H1 (cell line): ENCODE data around the gene DPY19L3. TPM values are rescaled to one million over a fixed set of nuclear protein-coding genes. Genes with fewer than 3 reads are reported as not detected.

Source experiments
- TBP ChIP-seq: IDR thresholded peaks from 2 replicates; pipeline ENCODE4 v1.6.1; 2011; ENCODE audit warnings: low read depth, low read length, improper control_type of control experiment
- polyA plus RNA-seq, 7 experiments: library from polyadenylated mRNA; depleted of rRNA in 3 of 7; stranded (reverse) in 5 of 7; unstranded in 2 of 7; fragments of >200 nt in 5 of 7; fragments of 200-250 nt in 2 of 7; gene quantifications; 1 replicate in 5 of 7; 2 replicates in 1 of 7; 4 replicates in 1 of 7; pipeline versions ENCODE4 v1.2.1 to v1.2.3, GENCODE V29; 2011 to 2013; ENCODE audit warnings: missing spikeins in 2 of 7, mixed read lengths in 2 of 7
- total RNA-seq: library from RNA; stranded (reverse); fragmentation: NEBNext Ultra II Directional; extraction: Animal tissue kit (Norgen Biotek cat#: 25700); gene quantifications from 2 replicates; pipeline ENCODE4 v1.2.1, GENCODE V29; 2021
- TF ChIP-seq, protein P1 (sequence below): fragments of 300-600 bp; sonication (generic); IDR thresholded peaks from 2 replicates; pipeline ENCODE4 v1.7.1; 2012; ENCODE audit warnings: low read length, moderate library complexity, mild to moderate bottlenecking, inconsistent platforms; ENCODE audit not compliant: insufficient replicate concordance

DPY19L3 gene
- total and polyA plus RNA-seq, 2 of the 8 experiments (the other 6 are each of a cell fraction or from before 2014, with no cell fraction given), result 35.3 to 60.2 TPM

DNA sequence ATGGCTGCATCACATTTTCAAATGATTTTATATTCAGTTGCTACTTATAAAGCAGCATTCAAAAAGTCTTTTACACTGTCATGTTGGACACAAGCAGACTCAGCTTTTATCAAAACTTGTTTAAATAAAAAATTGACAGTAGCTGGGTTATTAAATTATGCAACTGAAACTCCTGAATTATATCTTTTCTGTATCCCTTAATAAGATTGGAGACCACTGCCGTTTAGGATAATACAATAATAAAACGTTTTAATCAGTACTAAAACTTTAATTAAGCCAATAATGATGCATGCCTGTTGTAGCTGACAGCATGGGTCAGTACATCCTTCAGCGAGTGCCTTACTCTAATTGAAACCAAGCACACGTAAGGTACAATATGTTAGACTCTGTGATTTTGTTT lies 78.0 kb downstream of the DPY19L3 start (continued):
- TF ChIP-seq, protein P1, sequence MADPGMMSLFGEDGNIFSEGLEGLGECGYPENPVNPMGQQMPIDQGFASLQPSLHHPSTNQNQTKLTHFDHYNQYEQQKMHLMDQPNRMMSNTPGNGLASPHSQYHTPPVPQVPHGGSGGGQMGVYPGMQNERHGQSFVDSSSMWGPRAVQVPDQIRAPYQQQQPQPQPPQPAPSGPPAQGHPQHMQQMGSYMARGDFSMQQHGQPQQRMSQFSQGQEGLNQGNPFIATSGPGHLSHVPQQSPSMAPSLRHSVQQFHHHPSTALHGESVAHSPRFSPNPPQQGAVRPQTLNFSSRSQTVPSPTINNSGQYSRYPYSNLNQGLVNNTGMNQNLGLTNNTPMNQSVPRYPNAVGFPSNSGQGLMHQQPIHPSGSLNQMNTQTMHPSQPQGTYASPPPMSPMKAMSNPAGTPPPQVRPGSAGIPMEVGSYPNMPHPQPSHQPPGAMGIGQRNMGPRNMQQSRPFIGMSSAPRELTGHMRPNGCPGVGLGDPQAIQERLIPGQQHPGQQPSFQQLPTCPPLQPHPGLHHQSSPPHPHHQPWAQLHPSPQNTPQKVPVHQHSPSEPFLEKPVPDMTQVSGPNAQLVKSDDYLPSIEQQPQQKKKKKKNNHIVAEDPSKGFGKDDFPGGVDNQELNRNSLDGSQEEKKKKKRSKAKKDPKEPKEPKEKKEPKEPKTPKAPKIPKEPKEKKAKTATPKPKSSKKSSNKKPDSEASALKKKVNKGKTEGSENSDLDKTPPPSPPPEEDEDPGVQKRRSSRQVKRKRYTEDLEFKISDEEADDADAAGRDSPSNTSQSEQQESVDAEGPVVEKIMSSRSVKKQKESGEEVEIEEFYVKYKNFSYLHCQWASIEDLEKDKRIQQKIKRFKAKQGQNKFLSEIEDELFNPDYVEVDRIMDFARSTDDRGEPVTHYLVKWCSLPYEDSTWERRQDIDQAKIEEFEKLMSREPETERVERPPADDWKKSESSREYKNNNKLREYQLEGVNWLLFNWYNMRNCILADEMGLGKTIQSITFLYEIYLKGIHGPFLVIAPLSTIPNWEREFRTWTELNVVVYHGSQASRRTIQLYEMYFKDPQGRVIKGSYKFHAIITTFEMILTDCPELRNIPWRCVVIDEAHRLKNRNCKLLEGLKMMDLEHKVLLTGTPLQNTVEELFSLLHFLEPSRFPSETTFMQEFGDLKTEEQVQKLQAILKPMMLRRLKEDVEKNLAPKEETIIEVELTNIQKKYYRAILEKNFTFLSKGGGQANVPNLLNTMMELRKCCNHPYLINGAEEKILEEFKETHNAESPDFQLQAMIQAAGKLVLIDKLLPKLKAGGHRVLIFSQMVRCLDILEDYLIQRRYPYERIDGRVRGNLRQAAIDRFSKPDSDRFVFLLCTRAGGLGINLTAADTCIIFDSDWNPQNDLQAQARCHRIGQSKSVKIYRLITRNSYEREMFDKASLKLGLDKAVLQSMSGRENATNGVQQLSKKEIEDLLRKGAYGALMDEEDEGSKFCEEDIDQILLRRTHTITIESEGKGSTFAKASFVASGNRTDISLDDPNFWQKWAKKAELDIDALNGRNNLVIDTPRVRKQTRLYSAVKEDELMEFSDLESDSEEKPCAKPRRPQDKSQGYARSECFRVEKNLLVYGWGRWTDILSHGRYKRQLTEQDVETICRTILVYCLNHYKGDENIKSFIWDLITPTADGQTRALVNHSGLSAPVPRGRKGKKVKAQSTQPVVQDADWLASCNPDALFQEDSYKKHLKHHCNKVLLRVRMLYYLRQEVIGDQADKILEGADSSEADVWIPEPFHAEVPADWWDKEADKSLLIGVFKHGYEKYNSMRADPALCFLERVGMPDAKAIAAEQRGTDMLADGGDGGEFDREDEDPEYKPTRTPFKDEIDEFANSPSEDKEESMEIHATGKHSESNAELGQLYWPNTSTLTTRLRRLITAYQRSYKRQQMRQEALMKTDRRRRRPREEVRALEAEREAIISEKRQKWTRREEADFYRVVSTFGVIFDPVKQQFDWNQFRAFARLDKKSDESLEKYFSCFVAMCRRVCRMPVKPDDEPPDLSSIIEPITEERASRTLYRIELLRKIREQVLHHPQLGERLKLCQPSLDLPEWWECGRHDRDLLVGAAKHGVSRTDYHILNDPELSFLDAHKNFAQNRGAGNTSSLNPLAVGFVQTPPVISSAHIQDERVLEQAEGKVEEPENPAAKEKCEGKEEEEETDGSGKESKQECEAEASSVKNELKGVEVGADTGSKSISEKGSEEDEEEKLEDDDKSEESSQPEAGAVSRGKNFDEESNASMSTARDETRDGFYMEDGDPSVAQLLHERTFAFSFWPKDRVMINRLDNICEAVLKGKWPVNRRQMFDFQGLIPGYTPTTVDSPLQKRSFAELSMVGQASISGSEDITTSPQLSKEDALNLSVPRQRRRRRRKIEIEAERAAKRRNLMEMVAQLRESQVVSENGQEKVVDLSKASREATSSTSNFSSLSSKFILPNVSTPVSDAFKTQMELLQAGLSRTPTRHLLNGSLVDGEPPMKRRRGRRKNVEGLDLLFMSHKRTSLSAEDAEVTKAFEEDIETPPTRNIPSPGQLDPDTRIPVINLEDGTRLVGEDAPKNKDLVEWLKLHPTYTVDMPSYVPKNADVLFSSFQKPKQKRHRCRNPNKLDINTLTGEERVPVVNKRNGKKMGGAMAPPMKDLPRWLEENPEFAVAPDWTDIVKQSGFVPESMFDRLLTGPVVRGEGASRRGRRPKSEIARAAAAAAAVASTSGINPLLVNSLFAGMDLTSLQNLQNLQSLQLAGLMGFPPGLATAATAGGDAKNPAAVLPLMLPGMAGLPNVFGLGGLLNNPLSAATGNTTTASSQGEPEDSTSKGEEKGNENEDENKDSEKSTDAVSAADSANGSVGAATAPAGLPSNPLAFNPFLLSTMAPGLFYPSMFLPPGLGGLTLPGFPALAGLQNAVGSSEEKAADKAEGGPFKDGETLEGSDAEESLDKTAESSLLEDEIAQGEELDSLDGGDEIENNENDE, result no peak
- no peak for TF ChIP-seq TBP
- TF ChIP-seq, all 59 proteins: peak for 0
